ENCODE results near the gene ABCA2. TPM values are rescaled to one million over a fixed set of nuclear protein-coding genes. Genes with fewer than 3 reads are reported as not detected.

ABCA2 gene
- total RNA-seq, 4 donors from 2014 or later, result 3.5 to 14.7 (median 7.6) TPM

GRCh38 chr9:136994888-136995230 is 33.2 kb downstream of the ABCA2 start:
- H3K9me3 ChIP-seq, result peaks cover 0 to 4% (median 0%) of the 10 kb centered on the region in 3 donors
- peaks cover 0 to 29% (median 0%) of the 10 kb centered on the region in 4 donors for H3K27me3 ChIP-seq
- peaks cover 0 to 16% (median 0%) of the 10 kb centered on the region in 3 donors for H3K36me3 ChIP-seq
- no peak for TF ChIP-seq CTCF (IDR thresholded peaks at IDR 0.05)
- TF ChIP-seq POLR2A (IDR thresholded peaks at IDR 0.05), result no peak
- H3K27ac ChIP-seq, result peak overlapping the region in 3 of 4 donors; percentile 77 to 92 (median 83)
- DNase-seq, result no peak
- H3K4me1 ChIP-seq, result peaks cover 51 to 83% (median 55%) of the 10 kb centered on the region in 3 donors
- intact Hi-C loops (cut with DNase I), result no loop called here
- WGBS, 2 donors, result no CpG with 5 or more reads among the region's 40 CpGs
- peak overlapping the region; percentile 31 to 75 (median 50) for H3K4me3 ChIP-seq

- H3K4me3 ChIP-seq, result peak overlapping the region; percentile 31 to 75 (median 50)
- TF ChIP-seq POLR2A (IDR thresholded peaks at IDR 0.05), result no peak
- TF ChIP-seq CTCF (IDR thresholded peaks at IDR 0.05), result no peak
- DNase-seq, result no peak
- H3K27me3 ChIP-seq, result peaks cover 0 to 29% (median 0%) of the 10 kb centered on the region in 4 donors
- peaks cover 51 to 78% (median 55%) of the 10 kb centered on the region in 3 donors for H3K4me1 ChIP-seq
- intact Hi-C loops (cut with DNase I), result no loop called here
- peak overlapping the region; percentile 49 to 92 (median 80) for H3K27ac ChIP-seq
- peaks cover 0 to 4% (median 0%) of the 10 kb centered on the region in 3 donors for H3K9me3 ChIP-seq
- H3K36me3 ChIP-seq, result peaks cover 0 to 16% (median 0%) of the 10 kb centered on the region in 3 donors
- WGBS, 2 donors, result 60% methylated on average over 2 of the region's 54 CpGs; no CpG with 5 or more reads in 1 of the 2 donors
Measured at GRCh38 chr9:136994180-136994887, 33.7 kb downstream of the ABCA2 start.

- Histone ChIP-seq H3K36me3 (peaks cover 0 to 16% (median 0%) of the 10 kb centered on the region in 3 donors), H3K4me1 (peaks cover 51 to 70% (median 53%) of the 10 kb centered on the region in 3 donors), H3K27me3 (peaks cover 0 to 34% (median 0%) of the 10 kb centered on the region in 4 donors), H3K27ac (peak overlapping the region; percentile 77 to 97 (median 88)), H3K4me3 (peak overlapping the region; percentile 64 to 94 (median 73)), H3K9me3 (peaks cover 0 to 4% (median 0%) of the 10 kb centered on the region in 3 donors)
- intact Hi-C loops (cut with DNase I), result no loop called here
- WGBS, 2 donors, result 10% methylated on average over 2 of the region's 18 CpGs; no CpG with 5 or more reads in 1 of the 2 donors
- DNase-seq, result no peak
- TF ChIP-seq CTCF (IDR thresholded peaks at IDR 0.05), result no peak
- TF ChIP-seq POLR2A (IDR thresholded peaks at IDR 0.05), result no peak
Measured at GRCh38 chr9:136992819-136993369, 35.1 kb downstream of the ABCA2 start.

GRCh38 chr9:136991993-136992818 is 35.8 kb downstream of the ABCA2 start, which contains the start of gene PAXX:
TSS of gene PAXX (plus strand) at chr9:136992422. CDS start at chr9:136992444, 22 bp downstream.
- intact Hi-C loops (cut with DNase I), result no loop called here

More at GRCh38 chr9:136991993-136992818, 35.8 kb downstream of the ABCA2 start, which contains the start of gene PAXX:
- peak in 2 of 6 experiments; percentile 7 to 14 for TF ChIP-seq CTCF (IDR thresholded peaks at IDR 0.05)
- peak in 2 of 4 donors; percentile 9 to 48 for TF ChIP-seq POLR2A (IDR thresholded peaks at IDR 0.05)
- WGBS, 2 donors, result no CpG with 5 or more reads among the region's 92 CpGs
- H3K4me1 ChIP-seq, result peaks cover 45 to 63% (median 46%) of the 10 kb centered on the region in 3 donors
- H3K9me3 ChIP-seq, result peaks cover 0 to 4% (median 0%) of the 10 kb centered on the region in 3 donors
- peak within 1 kb of the TSS; percentile 77 to 97 (median 88) for H3K27ac ChIP-seq
- peaks cover 0 to 16% (median 0%) of the 10 kb centered on the region in 3 donors for H3K36me3 ChIP-seq
- peak; percentile 60 for DNase-seq
- H3K27me3 ChIP-seq, result peaks cover 0 to 35% (median 0%) of the 10 kb centered on the region in 4 donors
- H3K4me3 ChIP-seq, result peak within 1 kb of the TSS; percentile 64 to 94 (median 73)

Measured in esophagus squamous epithelium (tissue), 5 donors.